Upper lobe of left lung (tissue), 6 donors: ENCODE results near the gene ATOSB. TPM values are rescaled to one million over a fixed set of nuclear protein-coding genes. Genes with fewer than 3 reads are reported as not detected.
A peak's percentile ranks its signal among the peaks of the same experiment; 100 is the strongest.

Source experiments
- ATAC-seq, 2 donors: fragments of 200-7000 bp; cut with Tn5 transposase; one replicate each; pipeline ENCODE4 v1.9.1; 2022; ENCODE audit warnings: mild to moderate bottlenecking in 2 of 2, moderate library complexity in 2 of 2; ENCODE audit not compliant: low FRiP score in 2 of 2
- DNase-seq, 2 donors: peaks; one replicate each; pipeline ENCODE4 v3.0.0-alpha.2; 2019 to 2020
- H3K27ac ChIP-seq, 4 donors: fragments of 200-600 bp; sonication (generic); one replicate each; pipeline ENCODE4 v1.5.1; 2016 to 2019
- H3K27me3 ChIP-seq, 4 donors: fragments of 200-600 bp; sonication (generic); one replicate each; pipeline ENCODE4 v1.5.1; 2017 to 2019
- H3K36me3 ChIP-seq, 4 donors: fragments of 200-600 bp; sonication (generic); one replicate each; pipeline ENCODE4 v1.5.1; 2016 to 2019
- H3K4me1 ChIP-seq, 4 donors: fragments of 200-600 bp; sonication (generic); one replicate each; pipeline ENCODE4 v1.5.1; 2018 to 2019
- H3K4me3 ChIP-seq, 4 donors: fragments of 200-600 bp; sonication (generic); one replicate each; pipeline ENCODE4 v1.5.1; 2017 to 2019; ENCODE audit warnings: mild to moderate bottlenecking in 2 of 4, moderate library complexity in 1 of 4
- H3K9me3 ChIP-seq, 4 donors: fragments of 200-600 bp; sonication (generic); one replicate each; pipeline ENCODE4 v1.5.1; 2018 to 2019
- CTCF ChIP-seq, 6 experiments: fragments of 450-650 bp in 4 of 6; fragments of 200-600 bp in 2 of 6; sonication (generic) in 2 of 6; IDR thresholded peaks; one replicate each; pipeline ENCODE4 v1.5.1; 2016 to 2019; ENCODE audit warnings: antibody characterized with exemption in 6 of 6
- EP300 ChIP-seq, 4 donors: sonication (generic); formaldehyde crosslinking; IDR thresholded peaks; one replicate each; pipeline ENCODE4 v1.5.1; 2017; ENCODE audit warnings: antibody characterized with exemption in 4 of 4, control low read depth in 2 of 4
- POLR2A ChIP-seq, 4 donors: fragments of 450-650 bp; IDR thresholded peaks; one replicate each; pipeline ENCODE4 v1.5.1; 2016 to 2017; ENCODE audit warnings: antibody characterized with exemption in 4 of 4, mild to moderate bottlenecking in 2 of 4
- POLR2AphosphoS5 ChIP-seq, 2 donors: sonication (generic); formaldehyde crosslinking; IDR thresholded peaks; one replicate each; pipeline ENCODE4 v1.5.1; 2017; ENCODE audit warnings: antibody characterized with exemption in 2 of 2
- WGBS, 2 donors: methylation state at CpG; one replicate each; pipeline ENCODE4 v1.1.5; 2017 to 2018; 5-methylcytosine and 5-hydroxymethylcytosine counted together
- total RNA-seq, 6 donors: library from RNA; depleted of rRNA in 4 of 6; stranded (reverse); fragments of >200 nt in 4 of 6; gene quantifications; one replicate each; pipeline versions ENCODE4 v1.1.0 to v1.2.1, GENCODE V29; 2016 to 2021
- donor health status: DM: no; HTN: no; CAD: no; lungs with moderate emphysema.
- donor health status: DM: no; HTN: yes; CAD: no; lungs with severe emphysema.

The ATOSB gene
- total RNA-seq, 6 donors from 2014 or later, result 14.6 to 38.6 (median 29.7) TPM

GRCh38 chr9:35107297-35108290, 8.1 kb downstream of the ATOSB start:
- peak in 1 of 2 donors; percentile 66 for DNase-seq
- TF ChIP-seq POLR2A (IDR thresholded peaks at IDR 0.05) (no peak), EP300 (IDR thresholded peaks at IDR 0.05) (no peak), CTCF (IDR thresholded peaks at IDR 0.05) (no peak), POLR2AphosphoS5 (IDR thresholded peaks at IDR 0.05) (no peak)
- H3K4me1 ChIP-seq, result peaks cover 31 to 44% (median 35%) of the 10 kb centered on the region in 4 donors

GRCh38 chr9:35106343-35106730, 9.3 kb downstream of the ATOSB start:
- WGBS, 2 donors, result 93% methylated on average over 7 of the region's 7 CpGs; no CpG with 5 or more reads in 1 of the 2 donors
- Histone ChIP-seq H3K4me1 (peaks cover 32 to 45% (median 37%) of the 10 kb centered on the region in 4 donors), H3K27me3 (no peaks in the 10 kb centered on the region), H3K4me3 (no peak overlapping the region), H3K9me3 (no peaks in the 10 kb centered on the region), H3K36me3 (peaks cover 4 to 52% (median 47%) of the 10 kb centered on the region in 4 donors), H3K27ac (no peak overlapping the region)
- DNase-seq (no peak), ATAC-seq (no peak)
- TF ChIP-seq POLR2A (IDR thresholded peaks at IDR 0.05), result no peak
- no peak for TF ChIP-seq CTCF (IDR thresholded peaks at IDR 0.05)
- TF ChIP-seq POLR2AphosphoS5 (IDR thresholded peaks at IDR 0.05), result no peak
- TF ChIP-seq EP300 (IDR thresholded peaks at IDR 0.05), result no peak

More at GRCh38 chr9:35107297-35108290, 8.1 kb downstream of the ATOSB start:
- H3K27ac ChIP-seq, result no peak overlapping the region
- 89 to 90% methylated on average over 12 to 18 of the region's 18 CpGs for WGBS, 2 donors
- H3K9me3 ChIP-seq, result no peaks in the 10 kb centered on the region
- peaks cover 4 to 52% (median 46%) of the 10 kb centered on the region in 4 donors for H3K36me3 ChIP-seq
- no peak for ATAC-seq
- no peaks in the 10 kb centered on the region for H3K27me3 ChIP-seq
- no peak overlapping the region for H3K4me3 ChIP-seq

- Histone ChIP-seq H3K27ac (no peak overlapping the region), H3K4me3 (no peak overlapping the region), H3K27me3 (no peaks in the 10 kb centered on the region), H3K36me3 (peaks cover 4 to 58% (median 52%) of the 10 kb centered on the region in 4 donors), H3K4me1 (peaks cover 30 to 45% (median 34%) of the 10 kb centered on the region in 4 donors), H3K9me3 (no peaks in the 10 kb centered on the region)
- WGBS, 2 donors, result 92 to 96% methylated on average over 10 to 13 of the region's 13 CpGs
- DNase-seq (no peak), ATAC-seq (no peak)
- TF ChIP-seq EP300 (IDR thresholded peaks at IDR 0.05) (no peak), CTCF (IDR thresholded peaks at IDR 0.05) (no peak), POLR2A (IDR thresholded peaks at IDR 0.05) (no peak), POLR2AphosphoS5 (IDR thresholded peaks at IDR 0.05) (no peak)
These were observed 9.9 kb downstream of the ATOSB start for GRCh38 chr9:35105571-35106342.

- no peak for TF ChIP-seq POLR2A (IDR thresholded peaks at IDR 0.05)
- no peak for TF ChIP-seq EP300 (IDR thresholded peaks at IDR 0.05)
- TF ChIP-seq CTCF (IDR thresholded peaks at IDR 0.05), result no peak
- TF ChIP-seq POLR2AphosphoS5 (IDR thresholded peaks at IDR 0.05), result no peak
- H3K27ac ChIP-seq, result no peak overlapping the region
- H3K27me3 ChIP-seq, result no peaks in the 10 kb centered on the region
- WGBS, 2 donors, result 91 to 94% methylated on average over 12 of the region's 12 CpGs
- peaks cover 9 to 65% (median 58%) of the 10 kb centered on the region in 4 donors for H3K36me3 ChIP-seq
- no peak overlapping the region for H3K4me3 ChIP-seq
- ATAC-seq (no peak), DNase-seq (no peak)
- H3K4me1 ChIP-seq, result peaks cover 23 to 39% (median 28%) of the 10 kb centered on the region in 4 donors
- no peaks in the 10 kb centered on the region for H3K9me3 ChIP-seq
These were observed 10.5 kb downstream of the ATOSB start for GRCh38 chr9:35105126-35105525.
